Measurements from ENCODE around the gene GOLGA6L10.
"Not testable (repeated sequence)": the region's sequence is repeated elsewhere in the genome, so short reads cannot be mapped to it uniquely, and the experiment has no call there.

DNA sequence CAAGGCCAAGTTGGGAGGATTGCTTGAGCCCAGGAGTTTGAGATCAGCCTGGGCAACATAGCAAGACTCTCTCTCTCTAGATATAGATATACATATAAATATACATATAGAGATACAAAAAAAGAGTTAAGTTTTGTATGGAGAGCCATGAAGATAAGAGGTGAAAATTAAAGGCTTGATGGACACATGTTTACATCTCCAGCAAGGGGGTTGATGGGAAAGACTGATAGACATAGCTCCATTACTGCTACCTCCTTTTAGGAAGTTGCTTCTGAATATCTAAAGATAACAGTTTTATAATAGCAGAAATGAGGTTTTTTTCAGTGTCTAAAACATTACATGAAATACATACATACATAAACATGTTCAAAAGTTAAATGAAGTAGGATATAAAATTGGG lies 37.9 kb upstream of the GOLGA6L10 start:
- not testable (repeated sequence) for TF ChIP-seq CTCF (IDR thresholded peaks at IDR 0.05 in 4 of 5, conservative IDR thresholded peaks at IDR 0.05 in 1 of 5); POLR2A (IDR thresholded peaks at IDR 0.05)
